Brain microvascular endothelial cell (primary cell): Measurements from ENCODE around the gene NTRK3.

Experiments used
- DNase-seq: peaks from one replicate; pipeline ENCODE4 v3.0.0-alpha.2; 2020
- H3K27ac ChIP-seq: fragments of 250-450 bp; sonication (Bioruptor Pico); 2 replicates; pipeline ENCODE4 v1.5.1; 2020; ENCODE audit warnings: mild to moderate bottlenecking, moderate library complexity
- H3K27me3 ChIP-seq: fragments of 250-450 bp; sonication (Bioruptor Pico); replicated peaks from 2 replicates; pipeline ENCODE4 v1.5.1; 2020; ENCODE audit warnings: mild to moderate bottlenecking
- H3K36me3 ChIP-seq: fragments of 250-450 bp; sonication (Bioruptor Pico); replicated peaks from 2 replicates; pipeline ENCODE4 v1.5.1; 2020; ENCODE audit warnings: mild to moderate bottlenecking
- H3K4me3 ChIP-seq: 2 replicates; pipeline ENCODE4 v1.5.1; 2011; ENCODE audit warnings: low read depth, mild to moderate bottlenecking, control low read depth, low read length, moderate library complexity
- in situ Hi-C: cut with HindIII; loops from 2 replicates; pipeline ENCODE4 v1.10.0; 2017; ENCODE audit warnings: low sequenced_read_pairs, low pct_ligation_motif_present
- TF ChIP-seq, protein P1 (sequence below): IDR thresholded peaks from 2 replicates; pipeline ENCODE4 v1.5.1; 2011; ENCODE audit warnings: low read depth, mild to moderate bottlenecking, moderate library complexity, low read length, control low read depth, inconsistent platforms; ENCODE audit errors: missing control alignments

Gene NTRK3

DNA sequence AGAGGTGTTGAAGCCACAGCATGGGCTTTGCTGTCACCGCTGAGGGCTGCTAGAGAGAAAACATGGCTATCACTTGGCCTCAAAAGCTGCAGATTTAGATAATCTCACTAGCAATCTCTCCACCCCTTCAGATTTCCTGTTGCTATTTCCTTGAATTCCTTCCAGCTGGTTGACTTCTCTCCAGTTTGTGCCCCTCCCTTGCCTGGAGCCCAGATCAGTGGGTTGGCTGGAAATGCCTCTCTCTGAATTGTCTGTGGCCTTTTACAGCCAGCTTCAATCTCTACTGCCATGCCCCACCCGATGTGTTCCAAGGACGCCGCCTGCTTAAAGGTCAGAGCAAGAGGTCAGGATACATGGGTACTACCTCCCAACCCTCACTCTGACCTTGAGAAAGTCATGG, 294.1 kb downstream of the NTRK3 start:
- H3K4me3 ChIP-seq: no peak overlapping the region
- H3K36me3 ChIP-seq: no peaks in the 10 kb centered on the region
- H3K27me3 ChIP-seq: no peaks in the 10 kb centered on the region
- no peak for DNase-seq
- H3K27ac ChIP-seq: no peak overlapping the region
- TF ChIP-seq, protein P1, sequence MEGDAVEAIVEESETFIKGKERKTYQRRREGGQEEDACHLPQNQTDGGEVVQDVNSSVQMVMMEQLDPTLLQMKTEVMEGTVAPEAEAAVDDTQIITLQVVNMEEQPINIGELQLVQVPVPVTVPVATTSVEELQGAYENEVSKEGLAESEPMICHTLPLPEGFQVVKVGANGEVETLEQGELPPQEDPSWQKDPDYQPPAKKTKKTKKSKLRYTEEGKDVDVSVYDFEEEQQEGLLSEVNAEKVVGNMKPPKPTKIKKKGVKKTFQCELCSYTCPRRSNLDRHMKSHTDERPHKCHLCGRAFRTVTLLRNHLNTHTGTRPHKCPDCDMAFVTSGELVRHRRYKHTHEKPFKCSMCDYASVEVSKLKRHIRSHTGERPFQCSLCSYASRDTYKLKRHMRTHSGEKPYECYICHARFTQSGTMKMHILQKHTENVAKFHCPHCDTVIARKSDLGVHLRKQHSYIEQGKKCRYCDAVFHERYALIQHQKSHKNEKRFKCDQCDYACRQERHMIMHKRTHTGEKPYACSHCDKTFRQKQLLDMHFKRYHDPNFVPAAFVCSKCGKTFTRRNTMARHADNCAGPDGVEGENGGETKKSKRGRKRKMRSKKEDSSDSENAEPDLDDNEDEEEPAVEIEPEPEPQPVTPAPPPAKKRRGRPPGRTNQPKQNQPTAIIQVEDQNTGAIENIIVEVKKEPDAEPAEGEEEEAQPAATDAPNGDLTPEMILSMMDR: no peak
- in situ Hi-C loops: no loop called here

DNA sequence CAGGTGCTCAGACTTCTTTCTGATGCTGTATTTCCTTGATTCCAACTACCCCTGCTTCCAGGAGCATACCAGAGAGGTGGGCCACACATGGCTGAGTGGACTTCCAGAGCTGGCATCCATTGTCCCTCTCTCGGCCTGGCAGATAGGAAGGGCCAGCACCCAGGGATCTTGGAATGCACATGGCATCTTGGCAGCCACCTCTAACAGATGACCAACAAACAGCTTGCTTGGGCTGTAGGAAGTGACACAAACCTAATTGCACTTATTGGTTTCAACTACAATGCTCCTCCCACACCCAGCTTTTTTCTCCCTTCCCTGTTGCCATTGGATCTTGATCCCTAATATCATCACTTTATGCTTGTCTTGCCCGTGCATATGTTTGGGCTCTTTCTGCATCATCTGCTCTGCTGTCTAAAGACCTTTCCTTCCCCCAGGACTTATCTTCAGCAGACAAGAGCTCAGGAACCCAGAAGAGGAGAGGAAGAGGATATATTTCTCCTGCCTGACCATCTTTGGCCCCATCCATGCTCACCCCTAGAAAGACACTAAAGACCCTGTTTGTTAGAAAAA, 294.6 kb downstream of the NTRK3 start:
- TF ChIP-seq, protein P1: no peak
- H3K4me3 ChIP-seq: no peak overlapping the region
- no peaks in the 10 kb centered on the region for H3K27me3 ChIP-seq
- no peak for DNase-seq
- no peak overlapping the region for H3K27ac ChIP-seq
- in situ Hi-C loops: no loop called here
- no peaks in the 10 kb centered on the region for H3K36me3 ChIP-seq

DNA sequence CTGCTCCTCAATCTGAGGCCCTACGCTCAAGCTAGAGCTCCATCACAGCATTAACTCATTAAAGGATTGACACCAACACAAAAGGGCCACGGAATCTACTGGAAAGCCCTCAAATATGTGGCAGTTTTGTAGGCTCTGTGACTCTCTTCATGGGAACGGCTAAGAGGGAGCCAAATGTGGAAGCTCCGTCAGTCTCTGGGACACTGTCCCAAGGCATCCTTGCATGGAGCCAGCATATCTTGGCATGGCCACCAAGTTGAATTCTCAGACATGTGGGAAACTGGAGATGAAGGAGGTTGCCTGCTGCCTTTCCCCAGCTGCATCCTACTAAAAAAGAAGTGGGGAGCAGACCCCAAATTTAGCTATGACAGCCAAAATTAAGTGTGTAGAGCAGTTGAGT, 296.9 kb downstream of the NTRK3 start:
- TF ChIP-seq, protein P1: no peak
- H3K27me3 ChIP-seq: no peaks in the 10 kb centered on the region
- DNase-seq: no peak
- H3K4me3 ChIP-seq: no peak overlapping the region
- no peaks in the 10 kb centered on the region for H3K36me3 ChIP-seq
- in situ Hi-C loops: no loop called here
- H3K27ac ChIP-seq: no peak overlapping the region

DNA sequence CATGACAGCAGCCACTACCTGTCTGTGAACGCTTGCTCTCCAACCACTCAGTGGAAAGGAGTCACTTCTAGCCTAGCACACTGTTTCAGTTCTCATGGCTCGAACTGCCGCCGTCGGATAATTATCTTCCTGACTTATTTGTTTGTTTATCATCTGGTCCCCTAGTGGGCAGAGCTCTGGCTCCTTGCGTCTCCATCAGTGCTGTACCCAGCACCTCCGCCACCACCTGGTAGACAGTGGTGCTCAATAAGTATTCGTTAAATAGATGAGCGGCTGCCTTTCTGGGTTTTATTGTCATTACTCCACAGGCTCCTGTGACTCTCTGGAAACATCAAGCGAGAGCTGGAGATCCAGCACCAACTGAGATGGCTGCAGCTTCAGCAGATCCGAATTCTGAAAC, 297.5 kb downstream of the NTRK3 start:
- no peak for DNase-seq
- Histone ChIP-seq H3K27ac (no peak overlapping the region), H3K27me3 (no peaks in the 10 kb centered on the region), H3K4me3 (no peak overlapping the region), H3K36me3 (no peaks in the 10 kb centered on the region)
- TF ChIP-seq, protein P1: no peak
- in situ Hi-C loops: no loop called here

DNA sequence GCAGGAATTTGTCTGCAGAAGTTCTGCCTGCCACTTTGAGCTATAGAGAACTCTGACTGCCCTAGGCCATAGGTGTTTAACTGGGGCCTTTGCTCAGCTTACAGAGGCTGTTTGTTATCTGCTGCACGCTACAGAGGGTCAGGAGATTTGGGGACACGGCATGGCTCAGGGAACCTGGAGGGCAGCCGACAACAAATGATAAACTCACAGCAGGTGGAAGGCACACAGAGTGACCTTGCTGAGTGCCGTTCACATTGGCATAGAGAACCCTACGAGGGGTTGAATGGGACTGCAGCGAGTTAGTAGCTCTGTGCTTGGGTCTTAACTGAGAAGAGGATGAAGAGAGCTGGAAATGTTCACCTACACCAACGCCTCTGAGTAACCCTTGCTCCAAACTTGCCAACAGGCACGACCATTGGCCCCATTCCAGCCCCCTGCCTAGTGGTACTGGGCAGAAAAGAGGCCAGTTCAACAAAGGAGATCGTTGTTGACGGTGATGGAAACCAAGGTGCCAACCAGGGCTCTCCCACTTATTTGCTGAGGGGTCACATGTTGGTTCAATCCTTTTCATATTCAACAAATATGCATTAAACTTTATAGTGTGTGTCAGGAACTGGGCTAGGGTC, 301.1 kb downstream of the NTRK3 start:
- Histone ChIP-seq H3K4me3 (no peak overlapping the region), H3K27ac (no peak overlapping the region), H3K27me3 (no peaks in the 10 kb centered on the region), H3K36me3 (no peaks in the 10 kb centered on the region)
- in situ Hi-C loops: no loop called here
- no peak for DNase-seq
- TF ChIP-seq, protein P1: no peak

DNA sequence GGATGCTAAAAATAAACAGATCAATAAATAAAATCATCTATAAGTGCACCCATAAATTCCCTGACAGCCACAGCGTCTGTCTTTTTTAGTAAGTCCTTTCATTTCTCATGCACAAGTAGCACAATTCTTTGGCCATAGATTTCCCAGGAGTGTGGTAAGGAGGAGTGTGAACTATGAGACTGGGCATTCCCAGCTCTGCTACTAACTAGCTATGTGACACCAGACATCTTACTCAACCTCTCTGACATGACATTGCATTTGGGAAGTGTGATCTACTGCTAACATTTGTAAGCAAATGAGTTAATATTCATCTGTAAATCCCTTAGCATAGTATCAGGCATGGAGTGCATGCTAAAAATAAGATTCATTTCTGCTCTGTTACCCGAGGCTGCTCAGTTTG, 301.7 kb downstream of the NTRK3 start:
- H3K4me3 ChIP-seq: no peak overlapping the region
- TF ChIP-seq, protein P1: no peak

More for the DNA sequence above, 301.7 kb downstream of the NTRK3 start:
- no peak overlapping the region for H3K27ac ChIP-seq
- no peak for DNase-seq
- no peaks in the 10 kb centered on the region for H3K27me3 ChIP-seq
- in situ Hi-C loops: no loop called here
- H3K36me3 ChIP-seq: no peaks in the 10 kb centered on the region
